Panc1 (cell line): ENCODE results near the gene SORT1. TPM values are rescaled to one million over a fixed set of nuclear protein-coding genes. Genes with fewer than 3 reads are reported as not detected.

ENCODE experiments used
- ATAC-seq: fragments of 200-7000 bp; cut with Tn5 transposase; 2 replicates; pipeline ENCODE4 v1.9.1; 2020; ENCODE audit warnings: mild to moderate bottlenecking, moderate library complexity
- BruUV-seq: library from RNA; stranded (reverse); fragments of 400-500 nt; replicated peaks from 2 replicates; lab custom pipeline; 2021; lab: Mats Ljungman, UMichigan
- CTCF ChIA-PET: fragments of 300-600 bp; sonication (Branson Sonifier 250); formaldehyde crosslinking; loops from one replicate; lab custom pipeline; 2022; ENCODE audit warnings: antibody characterized with exemption; lab: Charles Lee
- POLR2A ChIA-PET: fragments of 300-600 bp; sonication (Branson Sonifier 250); formaldehyde crosslinking; loops from one replicate; lab custom pipeline; 2022; ENCODE audit warnings: antibody characterized with exemption; lab: Charles Lee
- DNase-seq: peaks from one replicate; pipeline ENCODE4 v3.0.0-alpha.2; 2010; ENCODE audit warnings: low read depth, low spot score
- H3K27ac ChIP-seq: 2 replicates; pipeline ENCODE4 v1.5.1; 2011; ENCODE audit warnings: mild to moderate bottlenecking, low read length, inconsistent platforms
- H3K27me3 ChIP-seq: fragments of 200-500 bp; sonication (Bioruptor generic); 2 replicates; pipeline ENCODE4 v1.6.0; 2014; ENCODE audit warnings: low read length, inconsistent platforms; ENCODE audit not compliant: control insufficient read depth, insufficient read depth
- H3K36me3 ChIP-seq: fragments of 200-500 bp; sonication (Bioruptor generic); 2 replicates; pipeline ENCODE4 v1.5.1; 2014; ENCODE audit warnings: inconsistent platforms, mild to moderate bottlenecking, low read length, moderate library complexity; ENCODE audit not compliant: control insufficient read depth, insufficient read depth
- H3K4me1 ChIP-seq: 2 replicates; pipeline ENCODE4 v1.5.1; 2011; ENCODE audit warnings: inconsistent platforms, mild to moderate bottlenecking, low read length, moderate library complexity; ENCODE audit not compliant: control insufficient read depth, insufficient read depth
- H3K4me3 ChIP-seq, 2 experiments: 2 replicates each; pipeline ENCODE4 v1.5.1; 2011 to 2012; ENCODE audit warnings: low read depth in 2 of 2, low read length in 2 of 2, mild to moderate bottlenecking in 2 of 2, inconsistent platforms in 1 of 2, moderate library complexity in 1 of 2
- H3K9me3 ChIP-seq: fragments of 200-500 bp; sonication (Bioruptor generic); 2 replicates; pipeline ENCODE4 v1.5.1; 2014; ENCODE audit warnings: low read depth, mild to moderate bottlenecking, inconsistent platforms, low read length, moderate library complexity; ENCODE audit not compliant: control insufficient read depth, insufficient read depth
- POLR2AphosphoS5 ChIP-seq: IDR thresholded peaks from 2 replicates; pipeline ENCODE4 v1.6.1; 2012; ENCODE audit warnings: mild to moderate bottlenecking, low read depth, low read length, moderate library complexity
- REST ChIP-seq, 2 experiments: IDR thresholded peaks; 2 replicates each; pipeline ENCODE4 v1.6.1; 2011 to 2012; ENCODE audit warnings: low read depth in 2 of 2, control low read depth in 1 of 2, low read length in 1 of 2, mild to moderate bottlenecking in 1 of 2, moderate library complexity in 1 of 2; ENCODE audit not compliant: insufficient read depth in 1 of 2
- SIN3A ChIP-seq: IDR thresholded peaks from 2 replicates; pipeline ENCODE4 v1.6.1; 2012; ENCODE audit warnings: low read depth, mild to moderate bottlenecking, low read length, moderate library complexity, borderline replicate concordance; ENCODE audit not compliant: insufficient read depth
- TCF7L2 ChIP-seq: IDR thresholded peaks from 2 replicates; pipeline ENCODE4 v1.6.1; 2011; ENCODE audit warnings: mild to moderate bottlenecking, low read depth, low read length, inconsistent platforms
- in situ Hi-C: cut with HindIII; loops from 2 replicates; pipeline ENCODE4 v1.10.0; 2016; ENCODE audit warnings: low sequenced_read_pairs, low pct_unique_long_range_greater_than_20kb
- intact Hi-C: fragments of 100-400 bp; cut with micrococcal nuclease; formaldehyde crosslinking; loops from one replicate; pipeline ENCODE4 v1.10.0; 2022; ENCODE audit not compliant: unreplicated experiment
- total RNA-seq: library from RNA; stranded (reverse); gene quantifications from one replicate; pipeline ENCODE4 v1.2.1, GENCODE V29; 2021; ENCODE audit not compliant: unreplicated experiment
- TF ChIP-seq, protein P1 (sequence below): fragments of 450-650 bp; IDR thresholded peaks from 2 replicates; pipeline ENCODE4 v1.5.1; 2017; ENCODE audit warnings: mild to moderate bottlenecking

SORT1 gene
- total RNA-seq, 1 experiment from 2014 or later, result 25.1 TPM

GRCh38 chr1:109341944-109342930 lies 55.5 kb downstream of the SORT1 start:
- no peak for DNase-seq
- Histone ChIP-seq H3K27me3 (no peaks in the 10 kb centered on the region), H3K4me1 (no peaks in the 10 kb centered on the region), H3K36me3 (no peaks in the 10 kb centered on the region; the same call in 1 of the 2 replicates), H3K4me3 (no peak overlapping the region), H3K27ac (no peak overlapping the region), H3K9me3 (no peaks in the 10 kb centered on the region)
- POLR2A ChIA-PET, result no interaction called here
- CTCF ChIA-PET, result no interaction called here
- BruUV-seq, result no TSS peak
- TF ChIP-seq POLR2AphosphoS5, result no peak
- TF ChIP-seq TCF7L2, result no peak
- TF ChIP-seq SIN3A, result no peak
- TF ChIP-seq REST (IDR thresholded peaks at IDR 0.05; ENCODE audit: insufficient read depth in 1 of 2, low read depth in 2 of 2, low read length in 1 of 2), result no peak
- TF ChIP-seq, protein P1, sequence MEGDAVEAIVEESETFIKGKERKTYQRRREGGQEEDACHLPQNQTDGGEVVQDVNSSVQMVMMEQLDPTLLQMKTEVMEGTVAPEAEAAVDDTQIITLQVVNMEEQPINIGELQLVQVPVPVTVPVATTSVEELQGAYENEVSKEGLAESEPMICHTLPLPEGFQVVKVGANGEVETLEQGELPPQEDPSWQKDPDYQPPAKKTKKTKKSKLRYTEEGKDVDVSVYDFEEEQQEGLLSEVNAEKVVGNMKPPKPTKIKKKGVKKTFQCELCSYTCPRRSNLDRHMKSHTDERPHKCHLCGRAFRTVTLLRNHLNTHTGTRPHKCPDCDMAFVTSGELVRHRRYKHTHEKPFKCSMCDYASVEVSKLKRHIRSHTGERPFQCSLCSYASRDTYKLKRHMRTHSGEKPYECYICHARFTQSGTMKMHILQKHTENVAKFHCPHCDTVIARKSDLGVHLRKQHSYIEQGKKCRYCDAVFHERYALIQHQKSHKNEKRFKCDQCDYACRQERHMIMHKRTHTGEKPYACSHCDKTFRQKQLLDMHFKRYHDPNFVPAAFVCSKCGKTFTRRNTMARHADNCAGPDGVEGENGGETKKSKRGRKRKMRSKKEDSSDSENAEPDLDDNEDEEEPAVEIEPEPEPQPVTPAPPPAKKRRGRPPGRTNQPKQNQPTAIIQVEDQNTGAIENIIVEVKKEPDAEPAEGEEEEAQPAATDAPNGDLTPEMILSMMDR, result no peak
- in situ Hi-C loops (no loop called here), intact Hi-C loops (no loop called here)
- no peak for ATAC-seq

GRCh38 chr1:109338608-109339007 lies 59.1 kb downstream of the SORT1 start:
- no peak overlapping the region for H3K4me3 ChIP-seq
- no peaks in the 10 kb centered on the region for H3K9me3 ChIP-seq
- in situ Hi-C loops (no loop called here), intact Hi-C loops (no loop called here)
- no peaks in the 10 kb centered on the region for H3K36me3 ChIP-seq
- no peaks in the 10 kb centered on the region for H3K4me1 ChIP-seq
- DNase-seq (no peak), ATAC-seq (no peak)
- no peaks in the 10 kb centered on the region for H3K27me3 ChIP-seq
- BruUV-seq, result no TSS peak
- TF ChIP-seq TCF7L2 (no peak), SIN3A (no peak), REST (IDR thresholded peaks at IDR 0.05; ENCODE audit: insufficient read depth in 1 of 2, low read depth in 2 of 2, low read length in 1 of 2) (no peak), POLR2AphosphoS5 (no peak)
- TF ChIP-seq, protein P1, result no peak
- no peak overlapping the region for H3K27ac ChIP-seq
- ChIA-PET POLR2A (no interaction called here), CTCF (no interaction called here)
